Measurements from ENCODE around the gene OR11A1. TPM values are rescaled to one million over a fixed set of nuclear protein-coding genes. Genes with fewer than 3 reads are reported as not detected.
"Not testable (repeated sequence)": the region's sequence is repeated elsewhere in the genome, so short reads cannot be mapped to it uniquely, and the experiment has no call there.

OR11A1 gene
- total RNA-seq, 2 donors from 2014 or later, result not detected

GRCh38 chr6:29442719-29443118, 14.2 kb downstream of the OR11A1 start:
- ATAC-seq (ENCODE audit: insufficient number of reproducible peaks, low FRiP score, low read depth) (no peak), DNase-seq (ENCODE audit: low spot score) (no peak)
- Histone ChIP-seq H3K4me1 (ENCODE audit: control insufficient read depth in 1 of 2, low read depth in 2 of 2) (no peaks in the 10 kb centered on the region), H3K9me3 (no peaks in the 10 kb centered on the region), H3K27me3 (replicated peaks; ENCODE audit: insufficient read depth) (no peaks in the 10 kb centered on the region), H3K36me3 (no peaks in the 10 kb centered on the region), H3K4me3 (no peak overlapping the region), H3K27ac (no peak overlapping the region)
- TF ChIP-seq, protein P1, sequence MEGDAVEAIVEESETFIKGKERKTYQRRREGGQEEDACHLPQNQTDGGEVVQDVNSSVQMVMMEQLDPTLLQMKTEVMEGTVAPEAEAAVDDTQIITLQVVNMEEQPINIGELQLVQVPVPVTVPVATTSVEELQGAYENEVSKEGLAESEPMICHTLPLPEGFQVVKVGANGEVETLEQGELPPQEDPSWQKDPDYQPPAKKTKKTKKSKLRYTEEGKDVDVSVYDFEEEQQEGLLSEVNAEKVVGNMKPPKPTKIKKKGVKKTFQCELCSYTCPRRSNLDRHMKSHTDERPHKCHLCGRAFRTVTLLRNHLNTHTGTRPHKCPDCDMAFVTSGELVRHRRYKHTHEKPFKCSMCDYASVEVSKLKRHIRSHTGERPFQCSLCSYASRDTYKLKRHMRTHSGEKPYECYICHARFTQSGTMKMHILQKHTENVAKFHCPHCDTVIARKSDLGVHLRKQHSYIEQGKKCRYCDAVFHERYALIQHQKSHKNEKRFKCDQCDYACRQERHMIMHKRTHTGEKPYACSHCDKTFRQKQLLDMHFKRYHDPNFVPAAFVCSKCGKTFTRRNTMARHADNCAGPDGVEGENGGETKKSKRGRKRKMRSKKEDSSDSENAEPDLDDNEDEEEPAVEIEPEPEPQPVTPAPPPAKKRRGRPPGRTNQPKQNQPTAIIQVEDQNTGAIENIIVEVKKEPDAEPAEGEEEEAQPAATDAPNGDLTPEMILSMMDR (IDR thresholded peaks at IDR 0.05), result no peak

DNA sequence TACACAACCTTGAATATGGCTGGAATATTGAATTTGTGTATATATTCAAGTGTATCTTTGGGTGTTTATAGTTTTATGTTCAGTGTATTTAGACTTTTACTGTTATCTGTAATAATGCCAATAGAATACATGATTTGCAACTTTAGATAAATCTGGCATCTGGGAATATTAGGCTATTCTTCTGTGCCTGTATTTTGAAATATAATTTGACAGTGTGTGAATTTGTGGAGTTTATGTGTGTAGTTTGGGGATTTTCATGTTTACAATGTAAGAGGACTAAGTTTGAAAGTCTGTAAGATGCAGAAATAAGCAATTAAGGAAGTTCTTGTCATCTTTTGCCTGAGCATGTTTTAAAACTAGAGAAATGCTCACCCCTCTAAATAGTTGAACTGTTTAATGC, 17.9 kb downstream of the OR11A1 start, which contains the start of gene OR10C1:
Gene OR10C1, plus strand, starts transcription at position 301 of the 400 bp plus-strand sequence. CDS start 710 bp downstream, outside the sequence.
- Histone ChIP-seq H3K4me3 (no peak within 1 kb of the TSS), H3K27ac (no peak within 1 kb of the TSS), H3K4me1 (ENCODE audit: control insufficient read depth in 1 of 2, low read depth in 2 of 2) (no peaks in the 10 kb centered on the region), H3K27me3 (replicated peaks; ENCODE audit: insufficient read depth) (no peaks in the 10 kb centered on the region), H3K9me3 (no peaks in the 10 kb centered on the region), H3K36me3 (no peaks in the 10 kb centered on the region)
- ATAC-seq (ENCODE audit: insufficient number of reproducible peaks, low FRiP score, low read depth), result no peak
- no peak for DNase-seq (ENCODE audit: low spot score)
- TF ChIP-seq, protein P1 (IDR thresholded peaks at IDR 0.05), result no peak

GRCh38 chr6:29436730-29437129, 20.1 kb downstream of the OR11A1 start:
- not testable (repeated sequence) for H3K4me1 ChIP-seq (ENCODE audit: control insufficient read depth in 1 of 2, low read depth in 2 of 2); H3K27me3 ChIP-seq (replicated peaks; ENCODE audit: insufficient read depth); ATAC-seq (ENCODE audit: insufficient number of reproducible peaks, low FRiP score, low read depth); H3K27ac ChIP-seq; H3K4me3 ChIP-seq; H3K9me3 ChIP-seq; H3K36me3 ChIP-seq; DNase-seq (ENCODE audit: low spot score)

DNA sequence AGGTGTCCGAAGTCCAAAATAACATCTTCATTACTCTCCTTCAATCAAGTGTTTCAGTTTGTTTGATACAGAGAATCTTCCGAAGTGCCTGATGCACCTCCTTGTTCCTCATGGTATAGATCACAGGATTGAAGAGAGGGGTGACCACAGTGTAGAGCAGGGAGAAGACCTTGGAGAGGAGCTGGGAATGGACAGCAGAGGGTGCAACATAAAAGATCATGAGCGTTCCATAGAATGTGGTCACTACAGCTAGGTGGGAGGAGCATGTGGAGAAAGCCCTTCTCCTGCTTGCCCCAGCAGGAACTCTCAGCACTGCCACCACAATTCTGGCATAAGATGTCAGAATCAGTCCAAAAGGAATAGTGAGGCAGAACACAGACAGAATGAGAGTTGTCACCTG, 30.2 kb downstream of the OR11A1 start:
- no peak overlapping the region for H3K27ac ChIP-seq
- ATAC-seq (ENCODE audit: insufficient number of reproducible peaks, low FRiP score, low read depth) (no peak), DNase-seq (ENCODE audit: low spot score) (no peak)
- TF ChIP-seq, protein P1 (IDR thresholded peaks at IDR 0.05), result no peak
- H3K36me3 ChIP-seq, result no peaks in the 10 kb centered on the region
- no peaks in the 10 kb centered on the region for H3K4me1 ChIP-seq (ENCODE audit: control insufficient read depth in 1 of 2, low read depth in 2 of 2)
- H3K4me3 ChIP-seq, result no peak overlapping the region
- H3K27me3 ChIP-seq (replicated peaks; ENCODE audit: insufficient read depth), result no peaks in the 10 kb centered on the region
- no peaks in the 10 kb centered on the region for H3K9me3 ChIP-seq

GRCh38 chr6:29425075-29425474, 31.8 kb downstream of the OR11A1 start:
- no peak for DNase-seq (ENCODE audit: low spot score)
- Histone ChIP-seq H3K4me3 (no peak overlapping the region), H3K27me3 (replicated peaks; ENCODE audit: insufficient read depth) (no peaks in the 10 kb centered on the region), H3K36me3 (no peaks in the 10 kb centered on the region), H3K4me1 (ENCODE audit: control insufficient read depth in 1 of 2, low read depth in 2 of 2) (no peaks in the 10 kb centered on the region), H3K9me3 (no peaks in the 10 kb centered on the region), H3K27ac (no peak overlapping the region)
- no peak for ATAC-seq (ENCODE audit: insufficient number of reproducible peaks, low FRiP score, low read depth)
- TF ChIP-seq, protein P1 (IDR thresholded peaks at IDR 0.05), result no peak

GRCh38 chr6:29424575-29424974, 32.3 kb downstream of the OR11A1 start:
- no peak overlapping the region for H3K27ac ChIP-seq
- H3K36me3 ChIP-seq, result no peaks in the 10 kb centered on the region
- ATAC-seq (ENCODE audit: insufficient number of reproducible peaks, low FRiP score, low read depth), result no peak
- H3K9me3 ChIP-seq, result no peaks in the 10 kb centered on the region
- TF ChIP-seq, protein P1 (IDR thresholded peaks at IDR 0.05), result no peak
- H3K4me1 ChIP-seq (ENCODE audit: control insufficient read depth in 1 of 2, low read depth in 2 of 2), result no peaks in the 10 kb centered on the region
- H3K4me3 ChIP-seq, result no peak overlapping the region
- no peaks in the 10 kb centered on the region for H3K27me3 ChIP-seq (replicated peaks; ENCODE audit: insufficient read depth)
- no peak for DNase-seq (ENCODE audit: low spot score)
